GM18861 (cell line): ENCODE data around the gene THAP9.

ENCODE experiments used
- ATAC-seq: cut with Tn5 transposase; IDR thresholded peaks from one replicate; pipeline ENCODE4 v1.9.1; 2021; ENCODE audit not compliant: unreplicated experiment

The THAP9 gene

DNA sequence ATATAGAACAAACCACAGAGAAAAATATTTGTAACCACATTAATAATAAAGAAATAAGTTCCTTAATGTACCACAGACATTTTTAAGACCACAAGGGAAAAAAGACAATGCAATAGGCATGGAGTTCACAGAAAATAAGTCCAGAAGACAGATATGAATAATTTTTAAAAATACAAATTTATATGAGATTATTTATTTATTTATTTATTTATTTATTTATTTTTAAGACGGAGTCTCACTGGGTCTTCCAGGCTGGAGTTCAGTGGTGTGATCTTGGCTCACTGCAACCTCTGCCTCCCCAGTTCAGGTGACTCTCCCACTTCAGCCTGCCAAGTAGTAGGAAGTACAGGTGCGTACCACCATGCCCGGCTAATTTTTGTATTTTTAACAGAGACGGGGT is 53.7 kb downstream of the THAP9 start:
- ATAC-seq, result no peak

DNA sequence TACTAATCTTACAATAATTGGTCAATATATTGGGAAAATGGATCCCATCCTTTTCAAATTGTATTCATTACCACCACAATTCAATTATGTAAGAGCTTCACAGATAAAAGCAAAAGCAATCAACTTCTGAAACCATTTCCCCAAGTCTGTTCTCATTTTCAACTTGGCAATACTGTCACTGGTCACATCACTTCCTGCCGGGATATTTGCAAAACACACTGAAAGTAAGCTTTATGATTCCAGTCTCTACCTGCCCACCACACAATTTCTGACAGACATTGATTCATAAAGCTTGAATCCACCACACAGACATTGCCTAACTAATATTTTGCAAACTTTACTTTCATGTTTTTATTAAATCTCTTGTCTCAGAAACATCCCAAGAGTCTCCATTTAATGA is 56.5 kb downstream of the THAP9 start:
- no peak for ATAC-seq

DNA sequence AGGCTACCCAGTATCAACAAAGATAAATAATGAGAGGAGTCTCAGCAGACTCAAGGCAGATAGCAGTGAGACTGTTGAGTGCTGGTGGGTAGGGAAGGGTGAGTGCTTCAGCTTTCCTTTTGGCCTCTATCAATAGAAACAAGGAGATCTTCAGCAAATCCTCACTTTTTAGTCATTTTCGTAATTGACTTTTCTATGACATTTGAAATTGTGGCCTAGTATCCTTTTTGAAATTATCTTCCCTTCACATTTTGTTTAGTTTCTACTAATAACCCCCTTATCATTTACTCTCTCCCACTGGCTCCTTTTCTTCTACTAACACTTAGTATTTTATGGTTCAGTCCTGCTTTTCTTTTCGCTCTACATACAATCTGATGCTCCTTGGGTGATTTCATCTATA is 65.2 kb downstream of the THAP9 start:
- ATAC-seq, result no peak

DNA sequence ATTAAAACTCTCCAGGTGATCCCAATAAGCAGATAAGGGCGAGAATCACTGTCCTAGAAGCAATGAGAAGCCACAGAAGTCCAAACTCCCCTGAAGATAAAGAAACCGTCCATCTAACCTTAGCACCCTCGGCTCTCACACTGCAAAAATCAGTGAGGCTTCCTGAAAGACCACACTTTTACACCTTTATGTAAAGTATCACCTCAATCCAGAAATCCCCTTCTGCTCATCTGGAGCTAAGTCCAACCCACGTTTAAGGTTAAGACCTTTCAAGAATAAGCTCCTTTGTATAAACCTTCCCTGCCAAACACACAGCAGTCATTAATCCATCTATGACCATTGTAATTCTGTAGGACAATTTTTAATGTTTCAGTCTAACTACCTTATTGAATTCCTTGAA is 68.4 kb downstream of the THAP9 start:
- ATAC-seq, result peak; percentile 62

DNA sequence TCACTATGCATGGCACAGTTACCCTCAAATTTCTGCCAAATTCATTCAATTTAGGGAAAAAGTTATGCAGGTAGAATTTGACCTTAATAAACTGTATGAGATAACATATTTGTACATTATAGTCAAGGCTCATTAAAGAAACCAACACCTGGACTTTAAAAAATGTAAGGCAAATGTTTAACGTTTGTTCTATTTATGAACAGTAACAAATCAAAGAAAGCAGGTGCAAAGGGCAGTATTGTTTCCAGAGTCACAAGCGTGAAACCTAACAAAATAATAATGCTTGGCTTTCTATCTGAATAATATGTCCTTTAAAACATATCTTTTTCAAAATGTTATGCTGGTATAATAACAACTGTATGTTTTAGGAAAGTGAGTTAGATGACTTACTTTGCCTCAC is 68.9 kb downstream of the THAP9 start:
- ATAC-seq, result no peak
